DMS153 treated with DMSO at 0.1 percent for 48 hours (cell line): ENCODE data around the gene PELI1.
A peak's percentile ranks its signal among the peaks of the same experiment; 100 is the strongest.

Experiments
- DNase-seq: peaks from one replicate; lab custom pipeline; 2025; ENCODE audit not compliant: unreplicated experiment; lab: John Stamatoyannopoulos, UW

PELI1 gene

GRCh38 chr2:64144057-64145013, at the start of gene PELI1:
Gene PELI1 (minus strand): TSS chr2:64144420. CDS start chr2:64108310, 36,110 bp downstream.
- peak; percentile 96 for DNase-seq

GRCh38 chr2:64193491-64193890, 49.3 kb upstream of the PELI1 start:
- no peak for DNase-seq

GRCh38 chr2:64192664-64193105, 48.5 kb upstream of the PELI1 start:
- DNase-seq, result no peak

GRCh38 chr2:64192125-64192479, 47.9 kb upstream of the PELI1 start:
- DNase-seq, result no peak

GRCh38 chr2:64189586-64189985, 45.4 kb upstream of the PELI1 start:
- DNase-seq, result no peak

GRCh38 chr2:64189167-64189566, 44.9 kb upstream of the PELI1 start:
- DNase-seq, result no peak

GRCh38 chr2:64186699-64187605, 42.7 kb upstream of the PELI1 start:
- no peak for DNase-seq

- DNase-seq, result no peak
Measured at GRCh38 chr2:64179582-64180321, 35.5 kb upstream of the PELI1 start.

- no peak for DNase-seq
Measured at GRCh38 chr2:64177315-64177714, 33.1 kb upstream of the PELI1 start.

GRCh38 chr2:64175419-64176197, 31.4 kb upstream of the PELI1 start:
- DNase-seq, result no peak

GRCh38 chr2:64173156-64174135, 29.2 kb upstream of the PELI1 start:
- no peak for DNase-seq

GRCh38 chr2:64168756-64169155, 24.5 kb upstream of the PELI1 start:
- DNase-seq, result no peak

GRCh38 chr2:64168201-64168600, 24.0 kb upstream of the PELI1 start:
- DNase-seq, result no peak

GRCh38 chr2:64166637-64167420, 22.6 kb upstream of the PELI1 start:
- DNase-seq, result no peak

GRCh38 chr2:64166212-64166611, 22.0 kb upstream of the PELI1 start:
- no peak for DNase-seq

GRCh38 chr2:64165706-64166105, 21.5 kb upstream of the PELI1 start:
- DNase-seq, result no peak

- no peak for DNase-seq
Measured at GRCh38 chr2:64164629-64165028, 20.4 kb upstream of the PELI1 start.

- DNase-seq, result no peak
Measured at GRCh38 chr2:64162516-64162915, 18.3 kb upstream of the PELI1 start.
